Measurements from ENCODE around the gene FMN2. TPM values are rescaled to one million over a fixed set of nuclear protein-coding genes. Genes with fewer than 3 reads are reported as not detected.

The FMN2 gene
- total and polyA plus RNA-seq, 2 experiments from 2014 or later = 0.97 TPM; not detected in 1

- Histone ChIP-seq H3K36me3 (replicated peaks; ENCODE audit: insufficient read depth, low read depth) (no peaks in the 10 kb centered on the region), H3K4me3 (no peak overlapping the region), H3K9me3 (ENCODE audit: low read depth) (no peaks in the 10 kb centered on the region), H3K4me1 (ENCODE audit: insufficient read depth) (peaks cover 25% of the 10 kb centered on the region), H3K9me2 (replicated peaks; ENCODE audit: insufficient read depth) (no peaks in the 10 kb centered on the region), H3K79me2 (no peaks in the 10 kb centered on the region), H4K20me1 (ENCODE audit: insufficient read depth, poor library complexity, severe bottlenecking) (no peaks in the 10 kb centered on the region), H2AFZ (no peak overlapping the region), H3K27me3 (no peaks in the 10 kb centered on the region), H3K4me2 (no peak overlapping the region), H3K27ac (peak overlapping the region; percentile 49)
- 54% methylated on average over 4 of the region's 4 CpGs for WGBS (ENCODE audit: low lambda C conversion rate, missing lambda C conversion rate)
- TF ChIP-seq EZH2phosphoT487 (IDR thresholded peaks at IDR 0.05; ENCODE audit: low read depth, severe bottlenecking, unreplicated experiment) (no peak), CTCF (IDR thresholded peaks at IDR 0.05; ENCODE audit: poor library complexity) (no peak), EZH2 (IDR thresholded peaks at IDR 0.05; ENCODE audit: borderline replicate concordance) (no peak)
- no peak for DNase-seq (ENCODE audit: low spot score)
Measured at GRCh38 chr1:240466509-240466908, 374.8 kb downstream of the FMN2 start.

- H4K20me1 ChIP-seq (ENCODE audit: insufficient read depth, poor library complexity, severe bottlenecking) = no peaks in the 10 kb centered on the region
- H3K4me3 ChIP-seq = no peak overlapping the region
- H3K79me2 ChIP-seq = no peaks in the 10 kb centered on the region
- no peak overlapping the region for H3K4me2 ChIP-seq
- H3K27ac ChIP-seq = no peak overlapping the region
- no peaks in the 10 kb centered on the region for H3K27me3 ChIP-seq
- DNase-seq (ENCODE audit: low spot score) = no peak
- no peak overlapping the region for H2AFZ ChIP-seq
- TF ChIP-seq CTCF (IDR thresholded peaks at IDR 0.05; ENCODE audit: poor library complexity) = no peak
- TF ChIP-seq EZH2phosphoT487 (IDR thresholded peaks at IDR 0.05; ENCODE audit: low read depth, severe bottlenecking, unreplicated experiment) = no peak
- TF ChIP-seq EZH2 (IDR thresholded peaks at IDR 0.05; ENCODE audit: borderline replicate concordance) = no peak
- no peaks in the 10 kb centered on the region for H3K9me2 ChIP-seq (replicated peaks; ENCODE audit: insufficient read depth)
- H3K36me3 ChIP-seq (replicated peaks; ENCODE audit: insufficient read depth, low read depth) = no peaks in the 10 kb centered on the region
- peaks cover 19% of the 10 kb centered on the region for H3K4me1 ChIP-seq (ENCODE audit: insufficient read depth)
- H3K9me3 ChIP-seq (ENCODE audit: low read depth) = no peaks in the 10 kb centered on the region
Measured at GRCh38 chr1:240467895-240468294, 376.2 kb downstream of the FMN2 start.

GRCh38 chr1:240468656-240469055, 377.0 kb downstream of the FMN2 start:
- no peaks in the 10 kb centered on the region for H4K20me1 ChIP-seq (ENCODE audit: insufficient read depth, poor library complexity, severe bottlenecking)
- TF ChIP-seq EZH2 (IDR thresholded peaks at IDR 0.05; ENCODE audit: borderline replicate concordance) = no peak
- no peak for TF ChIP-seq EZH2phosphoT487 (IDR thresholded peaks at IDR 0.05; ENCODE audit: low read depth, severe bottlenecking, unreplicated experiment)
- no peak for TF ChIP-seq CTCF (IDR thresholded peaks at IDR 0.05; ENCODE audit: poor library complexity)
- no peaks in the 10 kb centered on the region for H3K27me3 ChIP-seq
- H3K9me3 ChIP-seq (ENCODE audit: low read depth) = no peaks in the 10 kb centered on the region
- no peak overlapping the region for H3K27ac ChIP-seq
- peaks cover 19% of the 10 kb centered on the region for H3K4me1 ChIP-seq (ENCODE audit: insufficient read depth)
- no peaks in the 10 kb centered on the region for H3K36me3 ChIP-seq (replicated peaks; ENCODE audit: insufficient read depth, low read depth)
- H2AFZ ChIP-seq = no peak overlapping the region
- no peaks in the 10 kb centered on the region for H3K9me2 ChIP-seq (replicated peaks; ENCODE audit: insufficient read depth)
- WGBS (ENCODE audit: low lambda C conversion rate, missing lambda C conversion rate) = 86% methylated on average over 7 of the region's 7 CpGs
- H3K4me3 ChIP-seq = no peak overlapping the region
- H3K79me2 ChIP-seq = no peaks in the 10 kb centered on the region
- no peak for DNase-seq (ENCODE audit: low spot score)
- H3K4me2 ChIP-seq = no peak overlapping the region

DNA sequence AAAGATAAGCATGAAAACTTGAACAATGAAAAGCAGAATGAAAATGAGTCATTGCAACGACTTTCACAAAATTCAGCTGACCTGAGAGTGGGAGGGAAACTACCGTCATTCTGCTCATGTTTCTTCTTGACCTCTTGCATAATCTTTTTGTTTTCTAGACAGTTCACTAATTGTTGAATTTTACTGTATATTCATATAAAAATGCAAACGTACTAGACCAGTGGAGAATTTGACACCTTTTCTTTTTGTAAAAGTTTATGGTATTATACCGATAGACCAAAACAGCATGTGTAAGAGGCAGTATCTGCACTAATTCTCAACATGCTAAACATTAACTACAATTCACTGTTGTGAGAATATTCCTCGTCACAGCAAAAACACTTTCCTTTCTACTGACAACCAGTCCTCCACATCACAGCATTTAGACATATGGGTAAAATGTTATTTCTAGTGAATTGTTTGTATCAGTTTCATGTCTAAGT, 382.5 kb downstream of the FMN2 start:
- H3K9me2 ChIP-seq (replicated peaks; ENCODE audit: insufficient read depth) = no peaks in the 10 kb centered on the region
- DNase-seq (ENCODE audit: low spot score) = peak; percentile 26
- H3K4me3 ChIP-seq = no peak overlapping the region
- H3K4me2 ChIP-seq = peak overlapping the region; percentile 51
- H3K79me2 ChIP-seq = no peaks in the 10 kb centered on the region
- H3K36me3 ChIP-seq (replicated peaks; ENCODE audit: insufficient read depth, low read depth) = no peaks in the 10 kb centered on the region
- 40% methylated on average over 5 of the region's 5 CpGs for WGBS (ENCODE audit: low lambda C conversion rate, missing lambda C conversion rate)
- no peak for TF ChIP-seq EZH2 (IDR thresholded peaks at IDR 0.05; ENCODE audit: borderline replicate concordance)
- TF ChIP-seq EZH2phosphoT487 (IDR thresholded peaks at IDR 0.05; ENCODE audit: low read depth, severe bottlenecking, unreplicated experiment) = no peak
- TF ChIP-seq CTCF (IDR thresholded peaks at IDR 0.05; ENCODE audit: poor library complexity) = no peak
- no peaks in the 10 kb centered on the region for H4K20me1 ChIP-seq (ENCODE audit: insufficient read depth, poor library complexity, severe bottlenecking)
- H3K9me3 ChIP-seq (ENCODE audit: low read depth) = no peaks in the 10 kb centered on the region
- H3K27ac ChIP-seq = peak overlapping the region; percentile 9
- H3K27me3 ChIP-seq = no peaks in the 10 kb centered on the region
- H3K4me1 ChIP-seq (ENCODE audit: insufficient read depth) = peaks cover 12% of the 10 kb centered on the region
- no peak overlapping the region for H2AFZ ChIP-seq
